SK-N-SH (cell line): ENCODE results near the gene PSMC3. TPM values are rescaled to one million over a fixed set of nuclear protein-coding genes. Genes with fewer than 3 reads are reported as not detected.
A peak's percentile ranks its signal among the peaks of the same experiment; 100 is the strongest.

Source experiments
- CTCF ChIA-PET: fragments of 300-600, 350-600 bp; formaldehyde crosslinking; extraction: SDS; loops from one replicate; lab custom pipeline; 2021; lab: Yijun Ruan, JAX
- POLR2A ChIA-PET: fragments of 350-600 bp; sonication (Branson Sonifier 250); formaldehyde crosslinking; extraction: SDS; loops from one replicate; lab custom pipeline; 2020; ENCODE audit warnings: antibody characterized with exemption, inconsistent platforms; lab: Yijun Ruan, JAX
- DNase-seq: peaks from one replicate; pipeline ENCODE4 v3.0.0; 2012
- H2AFZ ChIP-seq: fragments of 200-600 bp; sonication (generic); 2 replicates; pipeline ENCODE4 v1.8.1; 2016; ENCODE audit warnings: antibody characterized with exemption, mild to moderate bottlenecking, low read depth
- H3F3A ChIP-seq: fragments of 200-600 bp; sonication (generic); replicated peaks from 2 replicates; pipeline ENCODE3; 2016; ENCODE audit warnings: antibody characterized with exemption, mild to moderate bottlenecking; ENCODE audit not compliant: insufficient read depth
- H3K27ac ChIP-seq, 2 experiments: fragments of 200-500 bp in 1 of 2; fragments of 200-600 bp in 1 of 2; sonication (Bioruptor generic) in 1 of 2; sonication (generic), shearing (Covaris generic) in 1 of 2; 2 replicates each; pipeline versions ENCODE4 v1.5.1 to v1.6.1; 2014 to 2016; ENCODE audit warnings: low read depth in 2 of 2, inconsistent platforms in 1 of 2, low read length in 1 of 2, mild to moderate bottlenecking in 1 of 2, mixed read lengths in 1 of 2
- H3K27me3 ChIP-seq: fragments of 200-600 bp; sonication (generic), shearing (Covaris generic); 2 replicates; pipeline ENCODE4 v1.6.1; 2016; ENCODE audit warnings: mixed run types; ENCODE audit not compliant: insufficient read depth
- H3K36me3 ChIP-seq, 2 experiments: fragments of 200-500 bp in 1 of 2; fragments of 200-600 bp in 1 of 2; sonication (Bioruptor generic) in 1 of 2; sonication (generic) in 1 of 2; replicated peaks in 1 of 2; 2 replicates each; pipeline versions ENCODE3 to v1.5.1; 2014 to 2016; ENCODE audit warnings: low read length in 1 of 2, mild to moderate bottlenecking in 1 of 2; ENCODE audit not compliant: insufficient read depth in 2 of 2, control insufficient read depth in 1 of 2
- H3K4me1 ChIP-seq, 2 experiments: fragments of 200-500 bp in 1 of 2; fragments of 200-600 bp in 1 of 2; sonication (Bioruptor generic) in 1 of 2; sonication (generic), shearing (Covaris generic) in 1 of 2; 2 replicates each; pipeline versions ENCODE4 v1.5.1 to v1.6.1; 2014 to 2016; ENCODE audit warnings: low read depth in 1 of 2, low read length in 1 of 2, mixed run types in 1 of 2; ENCODE audit not compliant: insufficient read depth in 2 of 2, control insufficient read depth in 1 of 2
- H3K4me2 ChIP-seq: fragments of 200-600 bp; sonication (generic), shearing (Covaris generic); 2 replicates; pipeline ENCODE4 v1.6.1; 2017; ENCODE audit warnings: mixed run types
- H3K4me3 ChIP-seq, 2 experiments: fragments of 200-500 bp in 1 of 2; fragments of 200-600 bp in 1 of 2; sonication (Bioruptor generic) in 1 of 2; sonication (generic), shearing (Covaris generic) in 1 of 2; 2 replicates each; pipeline versions ENCODE4 v1.5.1 to v1.8.1; 2014 to 2016; ENCODE audit warnings: low read depth in 2 of 2, inconsistent platforms in 1 of 2, low read length in 1 of 2, mild to moderate bottlenecking in 1 of 2, mixed read lengths in 1 of 2, moderate library complexity in 1 of 2
- H3K79me2 ChIP-seq: fragments of 200-600 bp; sonication (generic); 2 replicates; pipeline ENCODE4 v1.8.1; 2017; ENCODE audit warnings: mild to moderate bottlenecking; ENCODE audit not compliant: insufficient read depth
- H3K9ac ChIP-seq: fragments of 200-600 bp; sonication (generic); 2 replicates; pipeline ENCODE4 v1.6.1; 2017; ENCODE audit warnings: mixed run types
- H3K9me2 ChIP-seq: fragments of 200-600 bp; sonication (generic); 2 replicates; pipeline ENCODE4 v1.6.1; 2017; ENCODE audit warnings: mixed run types
- H3K9me3 ChIP-seq: fragments of 200-600 bp; sonication (generic); 2 replicates; pipeline ENCODE4 v1.6.1; 2017; ENCODE audit warnings: mixed run types, mild to moderate bottlenecking, moderate library complexity
- H4K20me1 ChIP-seq: fragments of 200-600 bp; sonication (generic); 2 replicates; pipeline ENCODE4 v1.6.1; 2017; ENCODE audit warnings: mild to moderate bottlenecking, mixed run types; ENCODE audit not compliant: insufficient read depth
- JUND ChIP-seq: IDR thresholded peaks from 2 replicates; pipeline ENCODE4 v1.4.0; 2012
- NRF1 ChIP-seq: IDR thresholded peaks from 2 replicates; pipeline ENCODE4 v1.6.1; 2012; ENCODE audit warnings: low read depth, mild to moderate bottlenecking, low read length
- SIN3A ChIP-seq: IDR thresholded peaks from 2 replicates; pipeline ENCODE4 v1.6.1; 2012; ENCODE audit warnings: low read depth, mild to moderate bottlenecking, low read length, moderate library complexity, borderline replicate concordance
- TAF1 ChIP-seq: IDR thresholded peaks from 2 replicates; pipeline ENCODE4 v1.6.1; 2012; ENCODE audit warnings: low read depth, mild to moderate bottlenecking, low read length, moderate library complexity, borderline replicate concordance
- WGBS: methylation state at CpG from one replicate; pipeline ENCODE4 v1.1.6; 2017; ENCODE audit warnings: low lambda C conversion rate; 5-methylcytosine and 5-hydroxymethylcytosine counted together
- polyA plus RNA-seq, 3 experiments: library from polyadenylated mRNA; depleted of rRNA; stranded (reverse); fragments of >200 nt; gene quantifications; 2 replicates each; pipeline ENCODE4 v1.2.3, GENCODE V29; 2012
- TF ChIP-seq, protein P1 (sequence below): fragments of 200-600 bp; sonication (generic); IDR thresholded peaks from 2 replicates; pipeline ENCODE4 v1.6.1; 2017; ENCODE audit warnings: antibody characterized with exemption, mild to moderate bottlenecking, moderate library complexity
- TF ChIP-seq, protein P2 (sequence below): IDR thresholded peaks from 2 replicates; pipeline ENCODE4 v1.4.0; 2012; ENCODE audit warnings: low read depth
- TF ChIP-seq, protein P3 (sequence below): IDR thresholded peaks from 2 replicates; pipeline ENCODE4 v1.4.0; 2012; ENCODE audit warnings: low read depth, borderline replicate concordance

The PSMC3 gene
- polyA plus RNA-seq, 1 of the 3 experiments (the other 2 are of a cell fraction), result 184 TPM

DNA sequence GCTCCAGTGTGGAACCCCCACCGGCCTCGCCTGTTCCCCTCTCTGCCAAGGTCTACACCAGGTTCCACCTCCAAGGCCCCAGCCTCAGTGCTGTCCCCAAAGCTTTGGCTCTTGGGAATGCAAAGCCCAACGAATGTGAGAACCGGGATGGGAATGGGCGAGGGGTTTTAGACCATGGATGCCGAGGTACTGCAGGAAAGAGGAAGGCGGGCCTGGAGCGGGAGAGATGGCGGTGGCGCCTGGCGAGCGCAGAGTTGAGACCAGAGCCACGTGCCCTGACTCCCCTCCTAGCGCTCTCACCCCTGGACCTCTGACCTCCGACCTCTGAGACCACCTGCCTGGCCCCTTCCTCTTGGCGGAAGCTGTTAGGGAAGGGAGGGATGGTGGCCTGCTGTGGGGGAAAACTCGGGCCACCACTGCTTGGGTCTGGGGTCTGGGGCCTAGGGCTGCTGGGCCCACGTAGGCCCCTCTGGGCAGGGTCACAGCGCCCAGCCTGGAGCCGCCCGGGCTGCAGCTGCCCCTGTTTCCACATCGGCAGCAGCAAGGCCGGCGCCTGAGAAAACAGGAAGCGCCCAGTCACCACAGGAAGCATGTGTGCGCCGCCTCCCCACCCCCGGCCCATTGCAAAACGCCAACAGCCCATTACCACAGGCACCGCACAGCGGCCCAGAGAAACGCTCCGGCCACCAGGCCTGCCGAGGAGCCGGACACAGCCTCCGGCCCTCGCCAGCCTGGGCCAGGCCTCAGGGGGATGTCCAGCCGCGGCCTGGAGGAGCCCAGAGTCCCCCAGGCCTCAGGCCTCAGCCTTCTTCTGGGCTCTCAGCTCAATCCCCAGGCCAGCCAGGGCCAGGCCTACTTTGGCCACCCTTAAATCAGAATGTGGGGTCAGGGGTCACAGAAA lies 31.7 kb downstream of the PSMC3 start (continued):
- TF ChIP-seq, protein P1, sequence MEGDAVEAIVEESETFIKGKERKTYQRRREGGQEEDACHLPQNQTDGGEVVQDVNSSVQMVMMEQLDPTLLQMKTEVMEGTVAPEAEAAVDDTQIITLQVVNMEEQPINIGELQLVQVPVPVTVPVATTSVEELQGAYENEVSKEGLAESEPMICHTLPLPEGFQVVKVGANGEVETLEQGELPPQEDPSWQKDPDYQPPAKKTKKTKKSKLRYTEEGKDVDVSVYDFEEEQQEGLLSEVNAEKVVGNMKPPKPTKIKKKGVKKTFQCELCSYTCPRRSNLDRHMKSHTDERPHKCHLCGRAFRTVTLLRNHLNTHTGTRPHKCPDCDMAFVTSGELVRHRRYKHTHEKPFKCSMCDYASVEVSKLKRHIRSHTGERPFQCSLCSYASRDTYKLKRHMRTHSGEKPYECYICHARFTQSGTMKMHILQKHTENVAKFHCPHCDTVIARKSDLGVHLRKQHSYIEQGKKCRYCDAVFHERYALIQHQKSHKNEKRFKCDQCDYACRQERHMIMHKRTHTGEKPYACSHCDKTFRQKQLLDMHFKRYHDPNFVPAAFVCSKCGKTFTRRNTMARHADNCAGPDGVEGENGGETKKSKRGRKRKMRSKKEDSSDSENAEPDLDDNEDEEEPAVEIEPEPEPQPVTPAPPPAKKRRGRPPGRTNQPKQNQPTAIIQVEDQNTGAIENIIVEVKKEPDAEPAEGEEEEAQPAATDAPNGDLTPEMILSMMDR, result no peak

DNA sequence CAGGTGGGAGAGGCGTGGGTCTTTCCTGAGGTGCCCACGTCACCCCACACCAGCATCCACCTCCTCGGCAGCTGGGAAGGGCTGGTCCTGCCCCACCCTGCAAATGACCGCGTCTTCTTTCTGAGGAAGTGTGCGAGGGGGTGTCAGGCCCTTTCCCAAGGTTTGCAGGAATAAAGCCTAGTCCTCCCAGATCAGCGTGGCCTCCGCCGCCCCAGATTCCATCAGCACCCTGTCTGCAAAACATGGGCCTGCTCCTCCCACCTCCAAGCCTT lies 32.3 kb downstream of the PSMC3 start:
- Histone ChIP-seq H2AFZ (no peak overlapping the region), H3K36me3 (no peaks in the 10 kb centered on the region), H4K20me1 (no peaks in the 10 kb centered on the region), H3K9me2 (no peaks in the 10 kb centered on the region), H3K79me2 (no peaks in the 10 kb centered on the region), H3K9me3 (no peaks in the 10 kb centered on the region)
- POLR2A ChIA-PET, result no interaction called here
- TF ChIP-seq NRF1, result no peak
- TF ChIP-seq JUND, result no peak
- TF ChIP-seq, all 33 proteins: peak for 0
- Histone ChIP-seq H3K27ac (no peak overlapping the region), H3F3A (no peaks in the 10 kb centered on the region), H3K27me3 (no peaks in the 10 kb centered on the region), H3K4me1 (peaks cover 0 to 4% of the 10 kb centered on the region in 2 experiments; a peak in 1 of 4 replicates), H3K9ac (no peak overlapping the region), H3K4me2 (no peak overlapping the region), H3K4me3 (no peak overlapping the region)
- no peak for DNase-seq
- CTCF ChIA-PET, result interaction anchor here (5.0 to 20.7 kb wide), 2 partner anchors 18 to 22 kb away, joined by 22 to 239 read pairs; no protein-coding TSS in a partner anchor
- WGBS, result 98% methylated on average over 9 of the region's 9 CpGs

DNA sequence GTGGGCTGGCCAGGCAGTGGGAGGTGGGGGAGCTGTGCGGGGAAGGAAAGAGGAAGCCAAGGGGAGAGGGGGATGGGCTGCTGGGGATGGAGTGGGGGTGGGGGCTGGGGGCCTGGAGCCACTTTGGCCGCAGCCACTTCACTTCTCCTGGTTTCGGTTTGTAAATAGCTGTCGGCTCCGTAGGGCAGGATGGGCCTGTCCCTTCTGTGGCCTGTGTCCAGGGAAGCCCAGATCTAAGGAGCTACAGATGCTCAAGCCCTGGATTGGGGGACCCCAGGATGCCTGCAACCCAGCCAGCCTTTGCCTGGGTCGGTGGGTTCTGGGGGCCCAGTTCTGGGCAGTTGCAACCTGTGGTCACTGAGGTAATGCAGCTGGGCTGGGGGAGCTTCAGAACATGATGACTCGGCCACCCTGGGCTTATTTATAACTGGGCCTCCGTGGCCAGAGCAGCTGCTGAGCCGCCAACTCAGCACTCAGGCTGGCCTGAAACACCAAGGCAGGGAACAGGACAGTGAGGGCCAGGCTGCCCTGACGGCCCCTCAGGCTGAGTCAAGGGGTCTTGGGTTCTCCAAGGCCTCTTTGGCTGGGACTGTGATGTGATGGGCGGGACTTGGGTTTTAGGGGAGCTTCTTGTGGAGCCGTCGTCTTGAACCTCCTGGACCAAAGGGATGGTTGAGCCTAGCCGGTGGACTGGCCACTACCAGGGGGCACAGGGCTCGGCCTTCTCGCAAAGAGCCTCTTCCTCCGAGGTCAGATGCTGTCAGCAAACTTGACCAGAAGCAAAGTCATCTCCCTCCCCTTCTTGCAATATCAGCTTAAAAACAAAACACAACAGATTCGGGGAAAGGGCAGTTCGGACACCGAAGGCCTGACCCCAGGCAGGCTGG lies 32.8 kb downstream of the PSMC3 start:
- no peak overlapping the region for H3K9ac ChIP-seq

More for the DNA sequence above, 32.8 kb downstream of the PSMC3 start:
- ChIA-PET POLR2A (no interaction called here), CTCF (interaction anchor here (1.0 to 20.7 kb wide), 5 partner anchors 14 to 144 kb away, joined by 3 to 239 read pairs (median 5); partner anchors contain the start of gene ACP2)
- H3K27me3 ChIP-seq, result no peaks in the 10 kb centered on the region
- no peak overlapping the region for H3K27ac ChIP-seq
- peak overlapping the region; percentile 56; the same call in 1 of the 2 replicates for H2AFZ ChIP-seq
- no peak overlapping the region for H3K4me3 ChIP-seq
- DNase-seq, result no peak
- no peaks in the 10 kb centered on the region for H3K36me3 ChIP-seq
- no peaks in the 10 kb centered on the region for H3F3A ChIP-seq
- H3K9me2 ChIP-seq, result no peaks in the 10 kb centered on the region
- peaks cover 0 to 4% of the 10 kb centered on the region in 2 experiments; a peak in 1 of 4 replicates for H3K4me1 ChIP-seq
- no peaks in the 10 kb centered on the region for H3K79me2 ChIP-seq
- no peak overlapping the region for H3K4me2 ChIP-seq
- H4K20me1 ChIP-seq, result no peaks in the 10 kb centered on the region
- no peaks in the 10 kb centered on the region for H3K9me3 ChIP-seq
- 93% methylated on average over 16 of the region's 20 CpGs for WGBS
- TF ChIP-seq, protein P2, sequence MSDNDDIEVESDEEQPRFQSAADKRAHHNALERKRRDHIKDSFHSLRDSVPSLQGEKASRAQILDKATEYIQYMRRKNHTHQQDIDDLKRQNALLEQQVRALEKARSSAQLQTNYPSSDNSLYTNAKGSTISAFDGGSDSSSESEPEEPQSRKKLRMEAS, result no peak
- TF ChIP-seq TAF1 (no peak), SIN3A (no peak)
- TF ChIP-seq, protein P3, sequence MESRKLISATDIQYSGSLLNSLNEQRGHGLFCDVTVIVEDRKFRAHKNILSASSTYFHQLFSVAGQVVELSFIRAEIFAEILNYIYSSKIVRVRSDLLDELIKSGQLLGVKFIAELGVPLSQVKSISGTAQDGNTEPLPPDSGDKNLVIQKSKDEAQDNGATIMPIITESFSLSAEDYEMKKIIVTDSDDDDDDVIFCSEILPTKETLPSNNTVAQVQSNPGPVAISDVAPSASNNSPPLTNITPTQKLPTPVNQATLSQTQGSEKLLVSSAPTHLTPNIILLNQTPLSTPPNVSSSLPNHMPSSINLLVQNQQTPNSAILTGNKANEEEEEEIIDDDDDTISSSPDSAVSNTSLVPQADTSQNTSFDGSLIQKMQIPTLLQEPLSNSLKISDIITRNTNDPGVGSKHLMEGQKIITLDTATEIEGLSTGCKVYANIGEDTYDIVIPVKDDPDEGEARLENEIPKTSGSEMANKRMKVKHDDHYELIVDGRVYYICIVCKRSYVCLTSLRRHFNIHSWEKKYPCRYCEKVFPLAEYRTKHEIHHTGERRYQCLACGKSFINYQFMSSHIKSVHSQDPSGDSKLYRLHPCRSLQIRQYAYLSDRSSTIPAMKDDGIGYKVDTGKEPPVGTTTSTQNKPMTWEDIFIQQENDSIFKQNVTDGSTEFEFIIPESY, result no peak
